GM20000 (cell line): ENCODE measurements around the gene PLAGL2.

ENCODE experiments used
- DNase-seq: peaks from one replicate; pipeline ENCODE4 v3.0.0; 2012; ENCODE audit warnings: low spot score
- TF ChIP-seq, protein P1 (sequence below): IDR thresholded peaks from 2 replicates; pipeline ENCODE4 v1.5.1; 2012; ENCODE audit warnings: mild to moderate bottlenecking, control low read depth; ENCODE audit errors: extremely low read depth, missing control alignments

The PLAGL2 gene

DNA sequence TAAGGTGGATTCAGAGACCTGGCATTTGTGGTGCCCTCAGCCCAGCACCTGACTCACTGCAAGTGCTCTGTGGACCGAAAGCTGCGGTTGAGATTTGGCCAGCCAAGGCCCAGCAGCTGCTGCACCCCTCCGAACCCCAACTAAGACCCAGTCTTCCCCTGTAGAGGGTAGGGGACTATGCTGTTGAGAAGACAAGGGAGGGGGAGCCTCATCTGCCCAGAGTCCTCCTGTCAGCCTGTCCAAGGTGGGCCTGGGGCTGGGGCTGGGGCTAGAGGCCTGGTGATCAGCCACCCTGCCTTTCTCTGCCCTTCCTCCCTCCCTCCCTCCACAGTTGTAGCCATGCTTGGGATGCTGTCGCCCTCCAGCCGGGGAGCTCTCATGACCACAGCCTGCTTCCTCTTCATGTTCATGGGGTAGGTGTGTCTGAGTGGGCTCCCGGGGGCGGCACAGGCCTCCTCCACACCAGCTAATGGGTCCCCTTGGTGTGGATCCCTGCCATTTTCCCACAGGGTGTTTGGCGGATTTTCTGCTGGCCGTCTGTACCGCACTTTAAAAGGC, 57.2 kb downstream of the PLAGL2 start:
- TF ChIP-seq, protein P1, sequence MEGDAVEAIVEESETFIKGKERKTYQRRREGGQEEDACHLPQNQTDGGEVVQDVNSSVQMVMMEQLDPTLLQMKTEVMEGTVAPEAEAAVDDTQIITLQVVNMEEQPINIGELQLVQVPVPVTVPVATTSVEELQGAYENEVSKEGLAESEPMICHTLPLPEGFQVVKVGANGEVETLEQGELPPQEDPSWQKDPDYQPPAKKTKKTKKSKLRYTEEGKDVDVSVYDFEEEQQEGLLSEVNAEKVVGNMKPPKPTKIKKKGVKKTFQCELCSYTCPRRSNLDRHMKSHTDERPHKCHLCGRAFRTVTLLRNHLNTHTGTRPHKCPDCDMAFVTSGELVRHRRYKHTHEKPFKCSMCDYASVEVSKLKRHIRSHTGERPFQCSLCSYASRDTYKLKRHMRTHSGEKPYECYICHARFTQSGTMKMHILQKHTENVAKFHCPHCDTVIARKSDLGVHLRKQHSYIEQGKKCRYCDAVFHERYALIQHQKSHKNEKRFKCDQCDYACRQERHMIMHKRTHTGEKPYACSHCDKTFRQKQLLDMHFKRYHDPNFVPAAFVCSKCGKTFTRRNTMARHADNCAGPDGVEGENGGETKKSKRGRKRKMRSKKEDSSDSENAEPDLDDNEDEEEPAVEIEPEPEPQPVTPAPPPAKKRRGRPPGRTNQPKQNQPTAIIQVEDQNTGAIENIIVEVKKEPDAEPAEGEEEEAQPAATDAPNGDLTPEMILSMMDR: no peak

DNA sequence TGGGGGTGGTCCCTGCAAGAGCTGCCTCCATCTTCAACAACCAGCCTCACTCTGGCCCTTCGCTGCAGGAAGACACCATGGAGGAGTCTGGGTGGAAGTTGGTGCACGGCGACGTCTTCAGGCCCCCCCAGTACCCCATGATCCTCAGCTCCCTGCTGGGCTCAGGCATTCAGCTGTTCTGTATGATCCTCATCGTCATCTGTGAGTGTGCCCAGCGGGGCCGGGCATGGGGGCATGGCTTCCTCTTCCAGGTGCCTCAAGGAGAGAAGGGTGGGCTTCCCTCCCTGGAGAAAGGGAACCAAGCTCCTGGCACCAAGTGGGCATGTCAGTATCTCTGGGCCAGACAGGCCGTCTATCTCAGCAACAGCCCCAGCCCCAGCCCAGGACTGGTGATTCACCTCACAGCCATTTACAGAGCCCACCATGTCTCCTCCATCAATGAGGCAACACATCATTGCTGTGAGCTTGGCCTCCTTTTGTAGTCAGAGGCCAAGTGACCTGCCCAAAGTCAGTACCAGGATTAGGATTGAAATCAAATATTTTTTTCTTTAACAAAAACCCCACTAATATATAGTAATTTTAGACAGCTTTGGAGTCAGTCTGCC, 57.9 kb downstream of the PLAGL2 start:
- DNase-seq: no peak
- TF ChIP-seq, protein P1: no peak

More for the DNA sequence above, 57.2 kb downstream of the PLAGL2 start:
- no peak for DNase-seq

DNA sequence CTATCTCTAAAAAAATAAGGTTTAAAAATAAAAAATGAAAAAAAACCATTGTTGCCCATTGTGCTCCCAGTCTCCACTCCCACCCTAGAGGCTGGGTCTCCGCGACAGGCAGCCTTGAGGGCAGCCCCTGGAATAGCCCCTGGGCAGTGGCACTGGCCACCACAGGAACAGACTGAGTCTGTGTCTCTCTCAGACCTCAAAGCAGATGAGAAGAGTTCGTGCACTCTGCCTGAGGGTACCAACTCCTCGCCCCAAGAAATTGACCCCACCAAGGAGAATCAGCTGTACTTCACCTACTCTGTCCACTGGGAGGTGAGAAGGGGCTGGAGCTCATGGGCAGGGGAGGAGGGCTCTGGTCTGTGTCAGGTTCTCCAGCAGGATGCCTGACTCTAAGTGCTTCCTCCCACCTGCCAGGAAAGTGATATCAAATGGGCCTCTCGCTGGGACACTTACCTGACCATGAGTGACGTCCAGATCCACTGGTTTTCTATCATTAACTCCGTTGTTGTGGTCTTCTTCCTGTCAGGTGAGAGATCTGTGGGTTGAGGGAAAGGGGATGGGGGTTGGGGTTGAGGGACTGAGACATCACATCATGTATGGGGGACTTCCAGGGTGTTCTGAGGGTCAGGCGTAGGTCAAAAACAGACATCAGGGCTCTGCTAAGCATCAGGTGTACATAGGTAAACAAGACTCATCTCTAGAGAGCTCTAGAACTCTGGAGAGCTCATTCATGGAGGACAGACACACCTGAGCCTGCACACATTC, 62.5 kb downstream of the PLAGL2 start:
- TF ChIP-seq, protein P1: no peak
- DNase-seq: no peak

DNA sequence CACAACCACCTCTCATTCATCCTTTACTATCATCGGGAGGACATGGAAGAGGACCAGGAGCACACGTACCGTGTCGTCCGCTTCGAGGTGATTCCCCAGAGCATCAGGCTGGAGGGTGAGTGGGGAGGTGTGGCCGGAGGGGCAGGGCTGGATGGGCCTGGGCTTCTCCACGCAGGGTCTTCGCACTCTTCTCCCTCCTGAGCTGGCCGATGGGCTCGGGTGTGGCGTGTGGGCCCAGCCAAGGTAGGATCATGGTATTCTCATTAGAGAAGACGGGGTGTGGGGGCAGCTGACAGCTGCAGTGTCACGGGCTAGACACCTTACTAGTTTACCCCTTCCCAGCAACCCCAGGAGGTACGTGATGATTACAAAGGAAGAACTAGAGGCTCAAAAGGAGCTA, 64.6 kb downstream of the PLAGL2 start:
- no peak for DNase-seq

More for the DNA sequence above, 64.6 kb downstream of the PLAGL2 start:
- TF ChIP-seq, protein P1: no peak
